DMS153 treated with DMSO at 0.1 percent for 48 hours (cell line): ENCODE results near the gene SZRD1.

Experiments used
- DNase-seq: peaks from one replicate; lab custom pipeline; 2025; ENCODE audit not compliant: unreplicated experiment; lab: John Stamatoyannopoulos, UW

Gene SZRD1

DNA sequence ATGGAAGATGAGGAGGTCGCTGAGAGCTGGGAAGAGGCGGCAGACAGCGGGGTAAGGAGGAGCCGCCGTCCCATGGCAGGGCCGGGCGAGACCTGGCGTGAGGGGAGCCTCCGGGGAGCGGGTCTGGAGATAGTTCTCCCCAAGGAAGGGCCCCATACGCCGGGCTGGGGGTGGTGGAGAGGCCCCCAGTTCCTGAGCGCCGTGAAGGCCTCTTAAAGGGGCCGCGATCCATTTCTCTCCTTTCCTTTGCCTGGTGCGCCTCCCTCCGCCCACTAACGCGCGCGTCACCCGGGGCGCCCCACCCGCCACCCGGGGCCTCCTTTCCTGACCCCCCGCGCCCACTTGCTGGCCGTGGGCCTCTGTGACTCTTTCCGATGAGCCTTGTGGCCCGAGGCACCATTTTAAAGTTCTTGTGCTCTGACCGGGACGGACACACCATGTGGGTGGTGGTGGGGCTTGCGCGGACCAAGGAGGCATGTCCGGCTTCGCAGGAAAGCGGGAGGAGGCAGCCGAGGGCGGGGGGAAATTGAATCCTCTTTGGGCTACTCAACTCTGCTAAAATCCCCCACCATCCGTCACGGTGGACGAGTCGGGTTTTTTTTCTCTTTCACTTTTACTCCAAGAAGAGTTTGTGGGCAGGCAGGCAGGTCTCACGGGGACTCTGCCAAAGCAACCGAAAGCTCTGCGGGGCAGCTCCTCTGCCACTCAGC lies 371 bp downstream of the SZRD1 start:
- peak; percentile 75 for DNase-seq

GRCh38 chr1:16367968-16368890 lies 1.2 kb downstream of the SZRD1 start:
- no peak for DNase-seq

DNA sequence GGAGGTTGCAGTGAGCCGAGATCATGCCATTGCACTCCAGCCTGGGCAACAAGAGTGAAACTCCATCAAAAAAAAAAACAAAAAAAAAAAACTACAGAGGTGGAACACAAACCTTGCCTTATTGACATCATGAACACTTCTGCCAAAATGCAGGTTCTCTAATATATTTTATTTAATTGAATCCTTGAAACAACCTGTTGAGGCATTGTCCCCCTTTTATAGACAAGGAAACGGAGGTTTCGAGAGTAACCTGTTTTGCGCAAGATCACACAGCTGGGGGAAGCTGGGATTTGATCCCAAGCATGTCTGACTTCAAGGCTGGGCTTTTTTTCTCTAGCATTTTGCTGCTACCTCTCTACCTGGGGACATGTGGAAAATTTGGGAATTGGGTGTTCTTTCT lies 2.8 kb downstream of the SZRD1 start:
- no peak for DNase-seq

- no peak for DNase-seq
Measured at GRCh38 chr1:16371725-16372124, 4.7 kb downstream of the SZRD1 start.

- DNase-seq, result no peak
Measured at GRCh38 chr1:16372535-16373285, 5.7 kb downstream of the SZRD1 start.

DNA sequence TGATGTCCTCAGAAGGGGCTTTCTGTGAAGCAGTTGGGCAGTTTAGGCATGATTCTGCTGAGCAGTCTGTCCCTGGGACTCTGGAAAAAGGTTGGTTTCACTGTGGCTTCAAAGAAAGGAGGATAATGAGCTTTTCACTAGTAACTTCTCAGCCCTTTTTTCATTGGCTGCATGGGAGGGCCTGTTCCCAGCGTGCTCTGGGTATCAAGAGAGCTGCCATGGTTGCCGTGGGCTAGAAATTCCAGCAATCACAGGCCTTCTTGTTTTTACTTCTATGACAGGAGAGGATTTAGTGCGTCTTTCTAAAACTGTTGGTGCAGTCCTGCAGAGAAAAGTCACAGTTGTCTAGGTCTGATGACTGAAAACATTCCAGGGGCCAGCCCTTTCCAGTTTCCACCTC lies 7.2 kb downstream of the SZRD1 start:
- DNase-seq, result no peak

GRCh38 chr1:16375521-16376340 lies 8.7 kb downstream of the SZRD1 start:
- DNase-seq, result no peak

- DNase-seq, result no peak
Measured at GRCh38 chr1:16376971-16377370, 9.9 kb downstream of the SZRD1 start.

- no peak for DNase-seq
Measured at GRCh38 chr1:16378443-16378842, 11.4 kb downstream of the SZRD1 start.

DNA sequence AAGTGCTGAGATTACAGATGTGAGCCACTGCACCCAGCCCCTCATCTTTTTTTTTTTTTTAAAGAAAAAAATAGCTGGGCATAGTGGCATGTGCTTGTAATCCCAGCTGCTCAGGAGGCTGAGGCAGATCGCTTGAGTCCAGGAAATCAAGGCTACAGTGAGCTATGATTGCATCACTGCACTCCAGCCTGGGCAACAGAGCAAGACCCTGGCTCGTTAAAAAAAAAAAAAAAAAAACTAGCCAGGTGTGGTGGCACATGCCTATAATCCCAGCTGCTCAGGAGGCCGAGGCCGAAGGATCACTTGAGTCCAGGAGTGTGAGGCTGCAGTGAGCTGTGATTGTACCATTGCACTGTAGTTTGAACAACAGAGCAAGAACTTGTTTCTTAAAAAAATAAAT lies 13.8 kb downstream of the SZRD1 start:
- no peak for DNase-seq

- no peak for DNase-seq
Measured at GRCh38 chr1:16383888-16384287, 16.8 kb downstream of the SZRD1 start.

GRCh38 chr1:16385659-16386453 lies 18.8 kb downstream of the SZRD1 start:
- DNase-seq, result no peak

DNA sequence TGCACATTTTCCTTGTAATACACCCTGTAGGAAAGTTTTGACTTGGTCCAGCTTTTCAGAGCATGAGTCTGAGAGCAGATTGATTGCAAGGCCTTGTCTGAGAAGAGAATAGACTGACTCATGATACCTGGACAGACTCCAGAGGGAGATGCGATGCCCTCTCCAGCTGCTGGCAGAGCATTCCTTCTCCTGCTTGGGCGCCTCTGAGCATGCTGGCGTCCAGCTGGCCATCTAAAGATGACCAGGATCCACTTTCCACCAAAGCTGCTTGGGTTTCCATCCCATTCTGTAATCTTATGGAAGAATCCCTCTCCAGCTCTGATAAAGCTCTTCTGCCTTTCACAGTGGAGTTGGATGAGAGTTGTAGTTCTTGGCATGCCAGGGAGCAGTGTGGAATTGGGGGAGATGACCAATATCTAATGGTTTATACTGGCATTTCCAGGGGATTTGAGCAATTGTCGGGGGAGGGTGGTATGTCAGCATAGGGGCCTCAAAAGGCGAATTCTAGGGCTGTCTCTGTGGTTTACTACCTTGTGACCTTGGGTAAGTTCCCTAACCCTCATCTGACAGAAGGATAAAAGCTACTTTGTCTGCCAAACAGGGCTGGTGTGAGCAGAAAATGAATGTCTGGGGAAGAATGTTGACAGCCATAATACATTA lies 19.5 kb downstream of the SZRD1 start:
- no peak for DNase-seq

- DNase-seq, result no peak
Measured at GRCh38 chr1:16387201-16388188, 20.5 kb downstream of the SZRD1 start.

DNA sequence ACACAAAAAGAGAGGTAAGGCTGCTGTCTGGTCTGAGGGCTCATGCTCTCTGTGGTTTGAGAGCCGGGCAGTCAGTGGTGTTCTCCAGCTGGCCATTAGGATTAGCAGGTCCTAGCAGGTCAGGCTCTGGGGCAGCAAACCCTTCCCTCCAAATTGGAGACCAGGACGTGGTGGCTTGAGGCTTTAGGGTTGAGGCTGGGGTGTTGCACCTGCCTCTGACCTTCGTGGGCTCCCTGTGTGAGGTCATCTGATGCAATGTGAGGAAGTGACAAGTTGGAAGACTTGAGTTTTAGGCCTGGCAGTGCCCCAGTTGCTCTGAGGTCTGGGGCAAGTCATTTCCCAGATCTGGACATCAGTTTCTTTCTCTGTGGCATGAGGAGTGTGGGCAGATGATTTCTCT lies 24.4 kb downstream of the SZRD1 start:
- no peak for DNase-seq

DNA sequence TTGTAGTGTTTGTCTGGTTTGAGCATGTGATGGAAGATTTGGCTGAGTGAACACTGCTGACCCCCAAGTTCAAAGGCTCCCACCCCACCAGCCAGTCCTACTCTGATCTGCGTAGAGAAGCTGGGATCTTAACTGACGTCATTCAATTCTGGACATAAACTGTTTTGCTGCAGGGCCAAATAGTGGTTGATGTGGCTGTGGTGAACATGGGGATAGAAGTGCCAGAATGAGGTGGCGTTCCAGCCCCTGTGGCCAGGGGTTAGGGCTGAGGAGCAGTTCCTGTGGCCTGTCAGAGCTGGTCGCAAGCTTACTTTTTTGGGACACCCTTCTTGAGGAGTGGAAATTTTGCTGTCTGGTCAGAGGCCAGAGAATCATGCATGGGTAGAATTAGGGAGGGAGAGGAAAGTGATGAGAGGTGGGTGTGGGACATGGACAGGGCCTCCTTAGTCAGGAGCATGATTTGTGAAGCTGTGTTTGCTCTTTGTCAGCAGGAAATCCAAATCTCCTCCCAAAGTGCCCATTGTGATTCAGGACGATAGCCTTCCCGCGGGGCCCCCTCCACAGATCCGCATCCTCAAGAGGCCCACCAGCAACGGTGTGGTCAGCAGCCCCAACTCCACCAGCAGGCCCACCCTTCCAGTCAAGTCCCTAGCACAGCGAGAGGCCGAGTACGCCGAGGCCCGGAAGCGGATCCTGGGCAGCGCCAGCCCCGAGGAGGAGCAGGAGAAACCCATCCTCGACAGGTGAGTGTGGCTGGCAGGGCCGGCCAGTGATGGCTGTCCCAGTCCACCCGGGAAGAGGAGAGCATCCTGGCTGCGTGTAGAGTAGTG lies 25.9 kb downstream of the SZRD1 start:
- no peak for DNase-seq
